Panc1 (cell line): ENCODE data around the gene SOX5. TPM values are rescaled to one million over a fixed set of nuclear protein-coding genes. Genes with fewer than 3 reads are reported as not detected.

Experiments
- ATAC-seq: fragments of 200-7000 bp; cut with Tn5 transposase; 2 replicates; pipeline ENCODE4 v1.9.1; 2020; ENCODE audit warnings: mild to moderate bottlenecking, moderate library complexity
- BruUV-seq: library from RNA; stranded (reverse); fragments of 400-500 nt; replicated peaks from 2 replicates; lab custom pipeline; 2021; lab: Mats Ljungman, UMichigan
- CTCF ChIA-PET: fragments of 300-600 bp; sonication (Branson Sonifier 250); formaldehyde crosslinking; loops from one replicate; lab custom pipeline; 2022; ENCODE audit warnings: antibody characterized with exemption; lab: Charles Lee
- POLR2A ChIA-PET: fragments of 300-600 bp; sonication (Branson Sonifier 250); formaldehyde crosslinking; loops from one replicate; lab custom pipeline; 2022; ENCODE audit warnings: antibody characterized with exemption; lab: Charles Lee
- DNase-seq: peaks from one replicate; pipeline ENCODE4 v3.0.0-alpha.2; 2010; ENCODE audit warnings: low read depth, low spot score
- H3K27ac ChIP-seq: 2 replicates; pipeline ENCODE4 v1.5.1; 2011; ENCODE audit warnings: mild to moderate bottlenecking, low read length, inconsistent platforms
- H3K27me3 ChIP-seq: fragments of 200-500 bp; sonication (Bioruptor generic); 2 replicates; pipeline ENCODE4 v1.6.0; 2014; ENCODE audit warnings: low read length, inconsistent platforms; ENCODE audit not compliant: control insufficient read depth, insufficient read depth
- H3K36me3 ChIP-seq: fragments of 200-500 bp; sonication (Bioruptor generic); 2 replicates; pipeline ENCODE4 v1.5.1; 2014; ENCODE audit warnings: inconsistent platforms, mild to moderate bottlenecking, low read length, moderate library complexity; ENCODE audit not compliant: control insufficient read depth, insufficient read depth
- H3K4me1 ChIP-seq: 2 replicates; pipeline ENCODE4 v1.5.1; 2011; ENCODE audit warnings: inconsistent platforms, mild to moderate bottlenecking, low read length, moderate library complexity; ENCODE audit not compliant: control insufficient read depth, insufficient read depth
- H3K4me3 ChIP-seq, 2 experiments: 2 replicates each; pipeline ENCODE4 v1.5.1; 2011 to 2012; ENCODE audit warnings: low read depth in 2 of 2, low read length in 2 of 2, mild to moderate bottlenecking in 2 of 2, inconsistent platforms in 1 of 2, moderate library complexity in 1 of 2
- H3K9me3 ChIP-seq: fragments of 200-500 bp; sonication (Bioruptor generic); 2 replicates; pipeline ENCODE4 v1.5.1; 2014; ENCODE audit warnings: low read depth, mild to moderate bottlenecking, inconsistent platforms, low read length, moderate library complexity; ENCODE audit not compliant: control insufficient read depth, insufficient read depth
- POLR2AphosphoS5 ChIP-seq: IDR thresholded peaks from 2 replicates; pipeline ENCODE4 v1.6.1; 2012; ENCODE audit warnings: mild to moderate bottlenecking, low read depth, low read length, moderate library complexity
- SIN3A ChIP-seq: IDR thresholded peaks from 2 replicates; pipeline ENCODE4 v1.6.1; 2012; ENCODE audit warnings: low read depth, mild to moderate bottlenecking, low read length, moderate library complexity, borderline replicate concordance; ENCODE audit not compliant: insufficient read depth
- TCF7L2 ChIP-seq: IDR thresholded peaks from 2 replicates; pipeline ENCODE4 v1.6.1; 2011; ENCODE audit warnings: mild to moderate bottlenecking, low read depth, low read length, inconsistent platforms
- in situ Hi-C: cut with HindIII; loops from 2 replicates; pipeline ENCODE4 v1.10.0; 2016; ENCODE audit warnings: low sequenced_read_pairs, low pct_unique_long_range_greater_than_20kb
- intact Hi-C: fragments of 100-400 bp; cut with micrococcal nuclease; formaldehyde crosslinking; loops from one replicate; pipeline ENCODE4 v1.10.0; 2022; ENCODE audit not compliant: unreplicated experiment
- total RNA-seq: library from RNA; stranded (reverse); gene quantifications from one replicate; pipeline ENCODE4 v1.2.1, GENCODE V29; 2021; ENCODE audit not compliant: unreplicated experiment
- TF ChIP-seq, protein P1 (sequence below): fragments of 450-650 bp; IDR thresholded peaks from 2 replicates; pipeline ENCODE4 v1.5.1; 2017; ENCODE audit warnings: mild to moderate bottlenecking
- TF ChIP-seq, protein P2 (sequence below), 2 experiments: IDR thresholded peaks; 2 replicates each; pipeline ENCODE4 v1.6.1; 2011 to 2012; ENCODE audit warnings: low read depth in 2 of 2, control low read depth in 1 of 2, low read length in 1 of 2, mild to moderate bottlenecking in 1 of 2, moderate library complexity in 1 of 2; ENCODE audit not compliant: insufficient read depth in 1 of 2

SOX5 gene
- total RNA-seq, 1 experiment from 2014 or later: 0.23 TPM

DNA sequence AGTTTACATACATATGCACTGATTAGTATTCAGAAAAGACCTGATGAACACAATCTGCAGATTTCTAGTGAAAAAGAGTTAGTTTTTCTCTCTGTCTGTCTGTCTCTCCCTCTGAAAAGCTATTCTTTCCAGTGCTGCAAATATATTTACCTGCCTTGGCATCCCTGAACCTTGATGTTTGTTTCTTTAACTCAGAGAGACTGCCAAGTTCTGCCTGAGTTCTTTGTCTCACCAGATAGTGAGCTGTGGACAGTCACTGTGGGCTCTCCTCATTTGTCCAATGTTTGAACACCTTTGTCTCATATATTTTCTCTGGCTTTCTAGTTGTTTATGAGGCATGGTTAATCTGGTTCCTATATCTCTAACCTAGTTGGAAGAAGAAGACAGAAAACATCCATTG is 250.4 kb downstream of the SOX5 start:
- H3K36me3 ChIP-seq: no peaks in the 10 kb centered on the region; the same call in 1 of the 2 replicates
- DNase-seq (no peak), ATAC-seq (no peak)
- TF ChIP-seq, protein P1, sequence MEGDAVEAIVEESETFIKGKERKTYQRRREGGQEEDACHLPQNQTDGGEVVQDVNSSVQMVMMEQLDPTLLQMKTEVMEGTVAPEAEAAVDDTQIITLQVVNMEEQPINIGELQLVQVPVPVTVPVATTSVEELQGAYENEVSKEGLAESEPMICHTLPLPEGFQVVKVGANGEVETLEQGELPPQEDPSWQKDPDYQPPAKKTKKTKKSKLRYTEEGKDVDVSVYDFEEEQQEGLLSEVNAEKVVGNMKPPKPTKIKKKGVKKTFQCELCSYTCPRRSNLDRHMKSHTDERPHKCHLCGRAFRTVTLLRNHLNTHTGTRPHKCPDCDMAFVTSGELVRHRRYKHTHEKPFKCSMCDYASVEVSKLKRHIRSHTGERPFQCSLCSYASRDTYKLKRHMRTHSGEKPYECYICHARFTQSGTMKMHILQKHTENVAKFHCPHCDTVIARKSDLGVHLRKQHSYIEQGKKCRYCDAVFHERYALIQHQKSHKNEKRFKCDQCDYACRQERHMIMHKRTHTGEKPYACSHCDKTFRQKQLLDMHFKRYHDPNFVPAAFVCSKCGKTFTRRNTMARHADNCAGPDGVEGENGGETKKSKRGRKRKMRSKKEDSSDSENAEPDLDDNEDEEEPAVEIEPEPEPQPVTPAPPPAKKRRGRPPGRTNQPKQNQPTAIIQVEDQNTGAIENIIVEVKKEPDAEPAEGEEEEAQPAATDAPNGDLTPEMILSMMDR: no peak
- TF ChIP-seq, protein P2, sequence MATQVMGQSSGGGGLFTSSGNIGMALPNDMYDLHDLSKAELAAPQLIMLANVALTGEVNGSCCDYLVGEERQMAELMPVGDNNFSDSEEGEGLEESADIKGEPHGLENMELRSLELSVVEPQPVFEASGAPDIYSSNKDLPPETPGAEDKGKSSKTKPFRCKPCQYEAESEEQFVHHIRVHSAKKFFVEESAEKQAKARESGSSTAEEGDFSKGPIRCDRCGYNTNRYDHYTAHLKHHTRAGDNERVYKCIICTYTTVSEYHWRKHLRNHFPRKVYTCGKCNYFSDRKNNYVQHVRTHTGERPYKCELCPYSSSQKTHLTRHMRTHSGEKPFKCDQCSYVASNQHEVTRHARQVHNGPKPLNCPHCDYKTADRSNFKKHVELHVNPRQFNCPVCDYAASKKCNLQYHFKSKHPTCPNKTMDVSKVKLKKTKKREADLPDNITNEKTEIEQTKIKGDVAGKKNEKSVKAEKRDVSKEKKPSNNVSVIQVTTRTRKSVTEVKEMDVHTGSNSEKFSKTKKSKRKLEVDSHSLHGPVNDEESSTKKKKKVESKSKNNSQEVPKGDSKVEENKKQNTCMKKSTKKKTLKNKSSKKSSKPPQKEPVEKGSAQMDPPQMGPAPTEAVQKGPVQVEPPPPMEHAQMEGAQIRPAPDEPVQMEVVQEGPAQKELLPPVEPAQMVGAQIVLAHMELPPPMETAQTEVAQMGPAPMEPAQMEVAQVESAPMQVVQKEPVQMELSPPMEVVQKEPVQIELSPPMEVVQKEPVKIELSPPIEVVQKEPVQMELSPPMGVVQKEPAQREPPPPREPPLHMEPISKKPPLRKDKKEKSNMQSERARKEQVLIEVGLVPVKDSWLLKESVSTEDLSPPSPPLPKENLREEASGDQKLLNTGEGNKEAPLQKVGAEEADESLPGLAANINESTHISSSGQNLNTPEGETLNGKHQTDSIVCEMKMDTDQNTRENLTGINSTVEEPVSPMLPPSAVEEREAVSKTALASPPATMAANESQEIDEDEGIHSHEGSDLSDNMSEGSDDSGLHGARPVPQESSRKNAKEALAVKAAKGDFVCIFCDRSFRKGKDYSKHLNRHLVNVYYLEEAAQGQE (IDR thresholded peaks at IDR 0.05; ENCODE audit: insufficient read depth in 1 of 2, low read depth in 2 of 2, low read length in 1 of 2): no peak
- TF ChIP-seq POLR2AphosphoS5: no peak
- no peak for TF ChIP-seq SIN3A
- no peak for TF ChIP-seq TCF7L2
- ChIA-PET CTCF (no interaction called here), POLR2A (no interaction called here)
- in situ Hi-C loops (no loop called here), intact Hi-C loops (no loop called here)
- H3K4me1 ChIP-seq: no peaks in the 10 kb centered on the region
- no peaks in the 10 kb centered on the region for H3K9me3 ChIP-seq
- no peak overlapping the region for H3K4me3 ChIP-seq
- H3K27me3 ChIP-seq: no peaks in the 10 kb centered on the region
- BruUV-seq: no TSS peak
- no peak overlapping the region for H3K27ac ChIP-seq

DNA sequence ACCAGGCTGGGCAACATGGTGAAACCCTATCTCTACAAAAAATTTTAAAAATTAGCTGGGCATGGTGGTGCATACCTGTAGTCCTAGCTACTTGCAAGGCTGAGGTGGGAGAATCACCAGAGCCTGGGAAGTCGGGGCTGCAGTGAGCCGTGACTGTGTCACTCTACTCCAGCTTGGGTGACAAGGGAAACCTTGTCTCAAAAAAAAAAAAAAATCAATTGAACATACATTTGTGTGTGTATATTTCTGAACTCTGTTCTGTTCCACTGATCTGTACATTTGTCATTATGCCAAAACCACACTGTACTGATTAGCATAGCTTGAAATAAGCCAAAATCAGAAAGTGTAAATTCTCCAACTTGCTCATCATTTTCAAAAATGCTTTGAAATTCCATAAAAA is 254.6 kb downstream of the SOX5 start:
- H3K27ac ChIP-seq: no peak overlapping the region
- in situ Hi-C loops: no loop called here
- H3K9me3 ChIP-seq: no peaks in the 10 kb centered on the region
- TF ChIP-seq, protein P1: no peak
- TF ChIP-seq, protein P2 (IDR thresholded peaks at IDR 0.05; ENCODE audit: insufficient read depth in 1 of 2, low read depth in 2 of 2, low read length in 1 of 2): no peak
- TF ChIP-seq POLR2AphosphoS5: no peak
- TF ChIP-seq SIN3A: no peak
- TF ChIP-seq TCF7L2: no peak
- H3K4me3 ChIP-seq: no peak overlapping the region
- H3K27me3 ChIP-seq: no peaks in the 10 kb centered on the region
- intact Hi-C loops: no loop called here
- H3K36me3 ChIP-seq: no peaks in the 10 kb centered on the region; the same call in 1 of the 2 replicates
- no peak for DNase-seq
- ChIA-PET POLR2A (no interaction called here), CTCF (no interaction called here)
- H3K4me1 ChIP-seq: no peaks in the 10 kb centered on the region
- ATAC-seq: no peak
- no TSS peak for BruUV-seq
